ENCODE results near the gene PLOD1.

Gene PLOD1

GRCh38 chr1:11990303-11991032 is 56.0 kb downstream of the PLOD1 start:
- Histone ChIP-seq H3K36me3 (peaks cover 66% of the 10 kb centered on the region), H3K27ac (no peak overlapping the region), H3K4me3 (ENCODE audit: low read depth, low read length) (no peak overlapping the region), H3K27me3 (ENCODE audit: insufficient read depth, low read depth, severe bottlenecking) (no peaks in the 10 kb centered on the region), H3K9me3 (ENCODE audit: severe bottlenecking) (no peaks in the 10 kb centered on the region)
- DNase-seq = no peak
- TF ChIP-seq, protein P1, sequence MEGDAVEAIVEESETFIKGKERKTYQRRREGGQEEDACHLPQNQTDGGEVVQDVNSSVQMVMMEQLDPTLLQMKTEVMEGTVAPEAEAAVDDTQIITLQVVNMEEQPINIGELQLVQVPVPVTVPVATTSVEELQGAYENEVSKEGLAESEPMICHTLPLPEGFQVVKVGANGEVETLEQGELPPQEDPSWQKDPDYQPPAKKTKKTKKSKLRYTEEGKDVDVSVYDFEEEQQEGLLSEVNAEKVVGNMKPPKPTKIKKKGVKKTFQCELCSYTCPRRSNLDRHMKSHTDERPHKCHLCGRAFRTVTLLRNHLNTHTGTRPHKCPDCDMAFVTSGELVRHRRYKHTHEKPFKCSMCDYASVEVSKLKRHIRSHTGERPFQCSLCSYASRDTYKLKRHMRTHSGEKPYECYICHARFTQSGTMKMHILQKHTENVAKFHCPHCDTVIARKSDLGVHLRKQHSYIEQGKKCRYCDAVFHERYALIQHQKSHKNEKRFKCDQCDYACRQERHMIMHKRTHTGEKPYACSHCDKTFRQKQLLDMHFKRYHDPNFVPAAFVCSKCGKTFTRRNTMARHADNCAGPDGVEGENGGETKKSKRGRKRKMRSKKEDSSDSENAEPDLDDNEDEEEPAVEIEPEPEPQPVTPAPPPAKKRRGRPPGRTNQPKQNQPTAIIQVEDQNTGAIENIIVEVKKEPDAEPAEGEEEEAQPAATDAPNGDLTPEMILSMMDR (IDR thresholded peaks at IDR 0.05; ENCODE audit: low read depth, low read length) = no peak

GRCh38 chr1:11991969-11992676 is 57.6 kb downstream of the PLOD1 start:
- Histone ChIP-seq H3K36me3 (peaks cover 66% of the 10 kb centered on the region), H3K4me3 (ENCODE audit: low read depth, low read length) (no peak overlapping the region), H3K27ac (no peak overlapping the region), H3K27me3 (ENCODE audit: insufficient read depth, low read depth, severe bottlenecking) (no peaks in the 10 kb centered on the region), H3K9me3 (ENCODE audit: severe bottlenecking) (no peaks in the 10 kb centered on the region)
- no peak for DNase-seq
- TF ChIP-seq, protein P1 (IDR thresholded peaks at IDR 0.05; ENCODE audit: low read depth, low read length) = no peak

GRCh38 chr1:11997081-11997850 is 62.7 kb downstream of the PLOD1 start:
- no peak for DNase-seq
- Histone ChIP-seq H3K27me3 (ENCODE audit: insufficient read depth, low read depth, severe bottlenecking) (no peaks in the 10 kb centered on the region), H3K4me3 (ENCODE audit: low read depth, low read length) (no peak overlapping the region), H3K36me3 (peaks cover 84% of the 10 kb centered on the region), H3K27ac (no peak overlapping the region), H3K9me3 (ENCODE audit: severe bottlenecking) (no peaks in the 10 kb centered on the region)
- TF ChIP-seq, protein P1 (IDR thresholded peaks at IDR 0.05; ENCODE audit: low read depth, low read length) = no peak

DNA sequence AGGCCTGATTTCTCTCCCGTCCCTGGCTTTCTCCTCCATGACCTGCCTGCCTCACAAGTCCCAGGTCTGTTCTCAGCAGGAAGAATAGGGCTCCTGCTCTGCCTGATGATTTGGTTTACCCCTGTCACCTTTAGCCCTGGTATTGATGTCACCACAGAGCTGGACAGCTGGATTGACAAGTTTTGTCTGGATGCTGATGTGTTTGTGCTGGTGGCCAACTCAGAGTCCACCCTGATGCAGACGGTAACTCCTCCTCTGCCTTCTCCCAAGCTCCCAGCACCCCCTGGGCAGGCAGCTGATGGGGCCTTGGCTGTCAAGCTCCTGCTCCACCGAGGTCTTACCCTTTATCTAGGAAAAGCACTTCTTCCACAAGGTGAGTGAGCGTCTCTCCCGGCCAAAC is 64.1 kb downstream of the PLOD1 start:
- Histone ChIP-seq H3K27ac (no peak overlapping the region), H3K9me3 (ENCODE audit: severe bottlenecking) (no peaks in the 10 kb centered on the region), H3K36me3 (peaks cover 87% of the 10 kb centered on the region), H3K27me3 (ENCODE audit: insufficient read depth, low read depth, severe bottlenecking) (no peaks in the 10 kb centered on the region), H3K4me3 (ENCODE audit: low read depth, low read length) (no peak overlapping the region)
- TF ChIP-seq, protein P1 (IDR thresholded peaks at IDR 0.05; ENCODE audit: low read depth, low read length) = no peak
- DNase-seq = no peak

DNA sequence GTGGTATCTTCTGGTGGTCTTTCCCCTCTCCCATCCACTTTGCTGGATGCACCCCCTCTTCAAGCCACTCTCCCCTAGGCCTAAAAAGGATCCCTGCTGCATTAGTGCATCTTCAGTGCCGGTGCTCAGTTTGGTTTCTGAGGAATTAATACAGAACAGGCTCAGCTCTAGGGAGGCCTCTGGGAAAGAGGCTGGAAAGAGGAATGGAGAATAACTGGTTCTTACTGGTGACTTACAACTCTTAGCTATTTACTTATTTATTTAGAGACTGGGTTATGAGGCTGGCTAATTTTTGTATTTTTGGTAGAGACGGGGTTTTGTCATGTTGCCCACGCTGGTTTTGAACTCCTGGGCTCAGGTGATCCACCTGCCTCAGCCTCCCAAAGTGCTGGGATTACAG is 64.7 kb downstream of the PLOD1 start:
- Histone ChIP-seq H3K27ac (no peak overlapping the region), H3K4me3 (ENCODE audit: low read depth, low read length) (no peak overlapping the region), H3K36me3 (peaks cover 87% of the 10 kb centered on the region), H3K9me3 (ENCODE audit: severe bottlenecking) (no peaks in the 10 kb centered on the region), H3K27me3 (ENCODE audit: insufficient read depth, low read depth, severe bottlenecking) (no peaks in the 10 kb centered on the region)
- DNase-seq = no peak
- TF ChIP-seq, protein P1 (IDR thresholded peaks at IDR 0.05; ENCODE audit: low read depth, low read length) = no peak
